Inflammatory macrophage treated with lipopolysaccharide for 4 hours (primary cell): ENCODE data around the gene MICALL2.
A peak's percentile ranks its signal among the peaks of the same experiment; 100 is the strongest.

Experiments
- DNase-seq: peaks from one replicate; pipeline ENCODE4 v3.0.0-alpha.2; 2020

Gene MICALL2

GRCh38 chr7:1492640-1493039, 33.4 kb upstream of the MICALL2 start:
- DNase-seq: no peak

DNA sequence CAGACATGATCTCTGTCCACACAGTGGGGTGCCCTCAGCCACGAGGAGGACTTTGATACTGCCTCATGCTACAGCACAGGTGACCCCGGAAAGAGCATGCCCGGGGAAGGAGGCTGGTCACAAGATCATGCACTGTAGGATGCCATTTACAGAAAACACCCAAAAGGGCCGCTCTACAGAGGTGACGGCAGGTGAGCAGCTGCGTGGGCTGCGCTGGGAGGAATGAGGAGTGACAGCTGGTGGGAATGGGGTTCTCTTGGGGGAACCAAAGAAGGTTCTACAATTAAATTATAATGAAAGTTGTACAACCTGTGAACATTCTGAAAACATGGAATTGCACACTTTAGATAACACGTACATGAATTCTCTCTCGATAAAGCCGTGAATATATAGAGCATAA, 33.0 kb upstream of the MICALL2 start:
- DNase-seq: no peak

- DNase-seq: no peak
Measured at GRCh38 chr7:1490837-1491236, 31.6 kb upstream of the MICALL2 start.

DNA sequence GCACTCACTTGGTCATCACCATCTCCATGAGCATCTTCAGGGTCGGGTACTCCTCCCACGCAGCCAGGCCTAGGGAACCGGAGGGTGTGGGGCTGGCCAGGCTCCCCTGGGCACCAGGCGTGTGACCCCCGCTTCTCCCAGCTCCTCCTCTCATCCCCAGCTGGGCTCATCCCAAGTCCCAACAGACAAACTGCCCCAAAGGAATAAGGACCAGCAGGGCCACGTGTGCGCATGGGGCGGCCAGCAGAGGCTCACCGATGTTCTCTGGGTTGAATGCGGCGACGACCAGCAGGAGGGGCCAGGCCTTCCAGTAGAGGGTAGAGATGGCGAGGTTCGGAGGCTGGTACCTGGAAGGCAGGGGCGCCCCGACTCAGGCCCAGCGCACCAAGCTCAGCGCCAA, 30.1 kb upstream of the MICALL2 start:
- no peak for DNase-seq

DNA sequence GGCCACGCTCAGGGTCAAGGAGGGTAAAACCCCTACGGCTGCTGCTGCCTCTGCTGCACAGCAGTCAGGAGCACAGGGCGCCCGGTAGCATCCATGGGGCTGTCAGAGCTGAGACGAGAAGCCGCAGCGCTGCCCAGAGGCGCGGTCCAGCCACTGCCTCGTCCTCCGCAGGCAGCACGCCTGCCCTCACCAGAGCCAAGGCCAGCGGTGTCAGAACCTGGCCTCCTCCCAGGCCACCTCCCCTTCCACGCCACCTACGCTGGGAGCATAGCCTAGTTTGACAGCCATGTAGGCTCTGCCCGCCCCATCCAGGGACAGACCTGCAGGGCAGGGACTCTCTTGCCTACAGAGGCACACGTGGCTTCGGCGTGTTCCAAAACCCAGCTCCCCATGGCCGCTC, 28.7 kb upstream of the MICALL2 start:
- DNase-seq: no peak

GRCh38 chr7:1487466-1487865, 28.2 kb upstream of the MICALL2 start:
- DNase-seq: no peak

DNA sequence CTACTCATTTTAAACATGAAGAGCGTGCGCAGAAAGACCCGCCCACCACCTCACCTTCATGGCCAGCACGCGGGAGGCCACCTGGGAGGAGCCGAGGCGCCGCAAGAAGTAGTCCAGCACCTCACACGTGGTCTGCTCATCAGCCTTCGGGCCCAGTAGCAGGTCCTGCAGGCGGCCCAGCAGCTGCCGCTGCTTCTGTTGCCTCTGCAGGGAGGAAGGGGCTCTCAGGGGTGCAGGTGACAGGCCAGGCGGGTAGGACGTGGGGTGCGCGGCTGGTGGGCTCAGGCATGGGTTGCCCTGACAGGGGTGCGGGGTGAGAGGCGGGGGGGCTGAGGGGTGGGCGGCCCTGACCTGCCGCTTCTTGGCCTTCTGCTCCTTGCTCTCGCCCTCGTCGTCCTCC, 27.3 kb upstream of the MICALL2 start:
- DNase-seq: no peak

GRCh38 chr7:1485156-1485555, 25.9 kb upstream of the MICALL2 start:
- no peak for DNase-seq

DNA sequence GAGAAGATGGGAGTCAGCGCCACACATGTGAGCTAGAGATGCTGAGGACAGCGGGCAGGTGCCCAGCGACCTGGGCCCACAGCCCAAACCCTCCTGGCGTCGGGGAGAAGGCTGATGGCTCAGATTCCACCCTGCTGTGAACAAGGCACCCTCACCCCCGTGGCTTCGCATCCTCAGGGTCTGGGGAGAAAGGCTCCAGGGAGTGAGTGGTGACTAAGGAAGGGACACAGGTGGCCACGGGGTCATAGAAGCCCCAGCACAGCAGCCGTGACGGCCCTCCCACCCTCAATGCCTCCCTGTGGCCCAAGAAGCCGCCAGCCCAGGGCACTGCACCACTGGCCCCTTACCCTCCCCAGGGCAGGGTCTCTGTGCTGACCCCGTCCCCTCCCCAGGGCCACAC, 25.3 kb upstream of the MICALL2 start:
- no peak for DNase-seq

DNA sequence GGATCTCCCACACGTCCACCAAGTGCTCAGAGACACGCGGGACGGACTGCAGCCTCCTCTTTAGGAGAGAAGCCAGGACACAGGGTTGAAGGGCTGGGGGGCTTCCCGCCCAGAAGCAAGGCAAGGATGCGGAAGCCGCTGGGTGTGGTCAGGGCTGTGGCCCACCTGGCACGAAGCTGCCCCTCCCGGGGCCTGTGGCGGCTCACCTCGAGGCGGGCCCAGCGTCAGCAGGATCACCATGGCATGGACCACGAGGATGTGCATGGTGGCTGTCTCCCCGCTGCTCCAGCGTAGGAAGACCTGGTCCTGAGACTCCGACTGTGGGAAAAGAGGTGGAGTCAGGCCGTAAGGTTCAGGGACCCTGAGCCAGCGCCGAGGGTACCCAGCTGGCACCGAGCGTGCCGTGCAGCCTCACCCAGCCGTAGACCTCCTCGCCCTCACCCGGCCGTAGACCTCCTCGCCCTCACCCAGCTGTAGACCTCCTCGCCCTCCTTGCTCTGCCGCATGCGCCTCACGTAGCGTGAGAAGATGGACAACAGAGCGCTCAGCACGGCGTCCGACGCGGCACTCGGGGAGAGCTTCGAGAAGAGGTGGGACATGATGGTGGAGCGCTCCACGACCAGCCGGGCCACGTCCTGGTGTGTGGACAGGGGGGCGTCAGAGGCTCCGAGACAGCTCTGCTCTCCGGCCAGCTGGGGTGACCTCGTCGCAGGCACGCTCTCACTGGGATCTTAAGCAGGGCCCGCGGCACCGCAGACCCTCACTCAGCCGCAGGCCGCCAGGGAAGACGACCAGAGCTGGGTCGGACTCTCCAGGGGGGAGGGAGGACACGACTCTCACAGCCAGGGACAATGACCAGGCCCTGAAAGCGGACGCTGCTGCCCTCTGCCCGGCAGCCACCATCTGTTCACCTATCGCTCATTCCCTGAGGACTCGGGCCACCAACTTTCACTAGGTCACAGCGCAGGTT, 24.6 kb upstream of the MICALL2 start:
- DNase-seq: no peak

- no peak for DNase-seq
Measured at GRCh38 chr7:1483079-1483478, 23.8 kb upstream of the MICALL2 start.

- no peak for DNase-seq
Measured at GRCh38 chr7:1481300-1481699, 22.0 kb upstream of the MICALL2 start.

GRCh38 chr7:1480670-1481069, 21.4 kb upstream of the MICALL2 start:
- DNase-seq: no peak

- no peak for DNase-seq
Measured at GRCh38 chr7:1479287-1479686, 20.0 kb upstream of the MICALL2 start.

DNA sequence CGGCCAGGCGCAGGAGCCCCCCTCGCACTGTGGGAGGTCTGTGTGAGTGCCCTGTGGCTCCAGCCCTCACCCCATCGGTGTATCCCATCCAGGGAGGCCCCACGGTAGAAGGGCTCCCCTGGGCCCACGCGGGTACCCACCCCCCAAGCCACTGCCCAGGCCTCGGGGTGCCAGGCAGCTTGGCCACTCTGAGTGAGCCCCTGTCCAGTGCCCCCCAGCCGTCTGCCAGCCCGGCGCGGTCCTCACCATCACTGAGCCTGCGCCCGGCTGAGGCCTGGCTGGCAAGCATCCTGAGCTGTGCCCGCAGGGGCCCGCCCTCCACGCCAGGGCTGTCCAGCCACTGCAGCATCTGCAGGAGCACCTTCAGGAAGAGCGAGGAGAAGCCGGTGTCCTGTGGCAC, 19.2 kb upstream of the MICALL2 start:
- DNase-seq: no peak

DNA sequence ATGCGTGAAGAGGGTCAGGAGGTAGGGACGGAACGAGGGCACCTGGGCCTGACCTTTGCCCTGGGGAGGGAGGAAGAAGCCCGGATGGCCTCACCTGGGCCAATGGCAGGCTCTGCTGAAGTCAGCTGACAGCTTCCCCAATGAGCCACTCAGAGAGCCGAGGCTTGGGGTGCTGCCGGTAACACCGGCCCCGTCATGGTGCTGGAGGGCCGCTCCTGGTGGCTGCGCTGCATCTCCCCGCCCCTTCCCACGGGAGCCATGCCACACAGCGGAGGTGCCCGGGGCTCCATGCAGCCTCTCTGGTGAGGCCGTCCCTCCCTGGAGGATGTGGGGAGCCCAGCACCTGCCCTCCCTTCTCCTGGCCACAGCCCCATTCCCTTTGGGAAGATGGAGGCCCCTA, 17.6 kb upstream of the MICALL2 start:
- DNase-seq: no peak

- DNase-seq: no peak
Measured at GRCh38 chr7:1475991-1476390, 16.7 kb upstream of the MICALL2 start.

DNA sequence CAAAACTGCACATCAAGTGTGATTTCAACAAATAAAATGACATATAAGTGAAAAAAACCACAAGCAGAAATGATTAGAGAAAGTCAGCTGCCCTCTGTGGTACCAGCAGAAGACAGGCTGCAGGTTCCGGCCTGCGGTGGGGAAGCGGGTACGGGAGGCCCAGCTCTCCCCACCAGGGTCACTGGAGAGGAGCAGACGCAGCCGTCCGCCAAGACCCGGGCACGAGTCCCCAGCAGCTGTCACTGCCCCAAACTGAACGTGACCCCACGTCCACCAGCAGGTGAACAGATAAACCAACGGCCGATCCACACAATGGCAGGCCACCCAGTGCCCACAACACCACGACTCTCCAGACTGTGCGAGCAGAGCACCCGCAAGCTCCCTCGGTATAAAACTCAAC, 16.1 kb upstream of the MICALL2 start:
- DNase-seq: no peak

GRCh38 chr7:1474736-1475135, 15.5 kb upstream of the MICALL2 start:
- DNase-seq: no peak

GRCh38 chr7:1473864-1474512, 14.7 kb upstream of the MICALL2 start:
- DNase-seq: peak; percentile 77

DNA sequence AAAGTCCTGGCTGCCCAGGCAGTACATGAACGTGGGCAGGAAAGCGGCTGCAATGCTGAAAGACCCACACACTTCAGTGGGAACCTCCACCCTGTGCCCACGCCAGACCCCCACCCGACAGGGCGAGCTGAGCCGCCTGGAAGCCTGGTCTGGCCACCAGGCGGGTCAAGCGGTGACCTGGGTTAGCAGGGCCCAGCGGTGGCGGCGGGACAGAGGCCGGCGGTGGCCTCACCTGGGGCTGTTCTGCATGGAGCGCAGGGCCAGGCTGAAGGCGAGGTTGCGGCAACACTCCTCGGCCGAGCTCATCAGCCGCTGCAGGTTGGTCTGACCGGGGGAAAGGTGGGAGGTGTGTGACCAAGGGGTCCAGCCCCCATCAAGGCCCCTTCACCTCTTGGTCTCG, 11.6 kb upstream of the MICALL2 start:
- no peak for DNase-seq

DNA sequence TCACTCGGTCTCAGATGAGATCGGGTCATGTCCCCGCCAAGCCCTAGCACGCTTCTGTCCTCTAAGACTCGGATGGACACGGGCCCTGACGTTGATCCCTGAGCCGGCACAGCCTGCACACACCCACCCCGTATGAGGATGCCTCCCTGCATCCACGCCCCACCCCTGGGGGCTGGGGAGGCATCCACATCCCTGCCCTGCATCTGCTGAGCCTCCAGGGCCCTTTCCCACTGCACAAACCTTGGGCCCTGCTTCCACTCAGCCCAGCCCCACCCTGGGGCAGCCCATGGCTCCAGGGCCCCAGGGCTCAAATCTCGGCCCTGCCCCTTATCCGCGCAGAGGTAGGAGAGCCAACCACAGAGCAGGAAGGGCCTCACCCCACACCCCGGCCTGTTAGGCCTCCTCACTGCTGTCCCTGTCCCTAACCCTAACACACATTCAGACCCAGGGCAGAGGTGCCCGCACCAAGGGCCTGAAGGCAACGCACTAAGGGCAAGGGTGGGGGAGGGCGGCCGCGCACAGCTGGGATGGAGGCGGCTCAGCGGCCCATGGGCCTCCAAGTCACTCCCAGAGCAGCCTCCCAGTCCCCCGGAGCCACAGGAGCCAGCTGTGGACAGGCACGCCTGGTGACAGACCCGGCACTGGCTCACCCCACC, 9.5 kb upstream of the MICALL2 start:
- no peak for DNase-seq

DNA sequence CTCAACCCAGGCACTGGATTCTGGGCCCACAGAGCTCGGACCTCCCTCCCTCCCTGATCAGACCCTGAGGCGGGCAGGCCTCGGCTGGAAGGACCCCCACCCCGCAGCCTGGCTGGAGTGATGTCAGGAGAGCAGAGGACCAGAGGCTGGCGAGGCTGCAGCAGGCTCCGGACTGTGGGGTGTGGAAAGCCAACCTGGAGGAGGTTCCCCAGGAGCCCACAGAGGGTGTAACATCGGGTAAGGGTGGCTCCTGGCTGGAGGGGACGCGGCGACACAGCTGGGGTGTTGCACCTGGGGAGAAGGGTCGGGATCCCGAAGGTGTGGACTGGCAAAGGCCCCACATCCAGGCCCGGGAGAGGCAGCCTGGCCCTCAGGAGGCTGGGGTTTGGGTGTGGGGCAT, 8.9 kb upstream of the MICALL2 start:
- no peak for DNase-seq
